ENCODE measurements around the gene ATRN. TPM values are rescaled to one million over a fixed set of nuclear protein-coding genes. Genes with fewer than 3 reads are reported as not detected.
"Not testable (repeated sequence)": the region's sequence is repeated elsewhere in the genome, so short reads cannot be mapped to it uniquely, and the experiment has no call there.

ATRN gene
- total RNA-seq: 63.8 TPM

GRCh38 chr20:3470627-3471396 lies at the start of gene ATRN:
Gene ATRN, plus strand, starts transcription at chr20:3471018. Its CDS starts 90 bp downstream, at chr20:3471108.
- peak; percentile 84 for DNase-seq

- no peak for DNase-seq
Observed at GRCh38 chr20:3421985-3422384, 48.8 kb upstream of the ATRN start.

GRCh38 chr20:3423126-3423525 lies 47.7 kb upstream of the ATRN start:
- DNase-seq: no peak

- DNase-seq: not testable (repeated sequence)
Observed at GRCh38 chr20:3426766-3427165, 44.1 kb upstream of the ATRN start.

- DNase-seq: no peak
Observed at GRCh38 chr20:3430376-3431069, 40.3 kb upstream of the ATRN start.

GRCh38 chr20:3431109-3431508 lies 39.7 kb upstream of the ATRN start:
- no peak for DNase-seq

- DNase-seq: no peak
Observed at GRCh38 chr20:3432844-3433243, 38.0 kb upstream of the ATRN start.

- no peak for DNase-seq
Observed at GRCh38 chr20:3433744-3434143, 37.1 kb upstream of the ATRN start.

- DNase-seq: no peak
Observed at GRCh38 chr20:3434232-3434631, 36.6 kb upstream of the ATRN start.

- DNase-seq: no peak
Observed at GRCh38 chr20:3436864-3437574, 33.8 kb upstream of the ATRN start.

GRCh38 chr20:3446779-3447178 lies 24.0 kb upstream of the ATRN start:
- DNase-seq: no peak

GRCh38 chr20:3447321-3447720 lies 23.5 kb upstream of the ATRN start:
- DNase-seq: no peak

- no peak for DNase-seq
Observed at GRCh38 chr20:3449319-3449718, 21.5 kb upstream of the ATRN start.

- no peak for DNase-seq
Observed at GRCh38 chr20:3452136-3452535, 18.7 kb upstream of the ATRN start.

GRCh38 chr20:3452690-3453089 lies 18.1 kb upstream of the ATRN start:
- DNase-seq: no peak

- DNase-seq: no peak
Observed at GRCh38 chr20:3454831-3455230, 16.0 kb upstream of the ATRN start.

- no peak for DNase-seq
Observed at GRCh38 chr20:3456648-3457047, 14.2 kb upstream of the ATRN start.

GRCh38 chr20:3459881-3460307 lies 10.9 kb upstream of the ATRN start:
- DNase-seq: no peak

- DNase-seq: no peak
Observed at GRCh38 chr20:3461211-3461771, 9.5 kb upstream of the ATRN start.

- no peak for DNase-seq
Observed at GRCh38 chr20:3461911-3462677, 8.7 kb upstream of the ATRN start.

- no peak for DNase-seq
Observed at GRCh38 chr20:3464166-3464565, 6.7 kb upstream of the ATRN start.

- no peak for DNase-seq
Observed at GRCh38 chr20:3465301-3465700, 5.5 kb upstream of the ATRN start.

All from occipital lobe (tissue), 2 donors.